ENCODE data around the gene VCX3A. TPM values are rescaled to one million over a fixed set of nuclear protein-coding genes. Genes with fewer than 3 reads are reported as not detected.

Gene VCX3A
- total RNA-seq, 1 donor from 2014 or later = not detected

DNA sequence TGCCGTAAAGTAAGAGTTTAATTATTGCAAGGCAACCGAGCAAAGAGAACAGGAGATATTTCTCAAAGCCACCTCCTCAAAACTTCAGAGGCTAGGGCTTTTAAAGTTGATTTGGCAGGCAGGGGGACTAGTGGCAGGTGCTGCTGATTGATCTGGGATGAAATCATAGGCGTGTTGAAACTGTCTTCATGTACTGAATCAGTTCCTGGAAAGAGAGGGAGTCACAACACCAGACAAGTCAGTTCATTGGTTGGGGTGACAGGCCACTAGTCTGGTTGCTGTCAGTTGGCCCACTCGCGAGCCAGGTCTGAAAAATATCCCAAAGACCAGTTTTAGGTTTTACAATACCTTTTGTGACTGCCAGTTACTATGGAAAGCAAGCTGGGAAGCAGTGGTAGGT is 10.8 kb upstream of the VCX3A start:
- no peak for TF ChIP-seq CTCF (IDR thresholded peaks at IDR 0.05)
- intact Hi-C loops (cut with DNase I) = no loop called here
- no peaks in the 10 kb centered on the region for H3K27me3 ChIP-seq
- H3K4me3 ChIP-seq = no peak overlapping the region
- DNase-seq (no peak), ATAC-seq (no peak)
- no peaks in the 10 kb centered on the region for H3K4me1 ChIP-seq
- no peak overlapping the region for H3K27ac ChIP-seq
- H3K9me3 ChIP-seq = no peaks in the 10 kb centered on the region
- H3K36me3 ChIP-seq = no peaks in the 10 kb centered on the region

DNA sequence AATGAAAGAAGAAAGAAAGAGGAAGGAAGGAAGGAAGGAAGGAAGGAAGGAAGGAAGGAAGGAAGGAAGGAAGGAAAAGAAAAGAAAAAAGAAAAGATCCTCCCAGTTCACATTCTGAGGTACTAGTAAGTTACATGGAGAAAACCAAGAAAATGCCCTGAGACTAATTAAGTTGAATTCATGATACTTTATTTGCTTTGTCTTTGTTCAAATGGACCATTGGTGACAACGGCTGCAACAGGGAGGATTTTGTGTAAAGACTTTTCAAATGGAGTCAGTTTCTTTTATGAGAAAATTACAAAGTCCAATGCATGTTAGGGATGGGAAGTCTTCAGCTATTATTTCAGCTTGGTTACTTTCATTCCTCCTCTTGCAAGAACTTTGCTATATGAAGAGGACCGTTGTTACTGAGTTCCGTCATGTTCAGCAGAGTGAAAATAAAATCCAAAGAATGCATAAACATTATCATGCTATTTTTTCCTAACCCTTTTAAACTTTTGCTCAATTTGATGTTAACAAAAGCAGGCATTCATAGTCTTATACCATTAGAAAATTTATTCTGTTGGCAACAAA is 8.3 kb downstream of the VCX3A start:
- TF ChIP-seq CTCF (IDR thresholded peaks at IDR 0.05) = no peak
- H3K36me3 ChIP-seq = no peaks in the 10 kb centered on the region
- ATAC-seq (no peak), DNase-seq (no peak)
- no peak overlapping the region for H3K27ac ChIP-seq
- intact Hi-C loops (cut with DNase I) = no loop called here
- no peaks in the 10 kb centered on the region for H3K4me1 ChIP-seq
- no peak overlapping the region for H3K4me3 ChIP-seq
- H3K9me3 ChIP-seq = no peaks in the 10 kb centered on the region
- no peaks in the 10 kb centered on the region for H3K27me3 ChIP-seq

GRCh38 chrX:6517376-6517775 is 17.5 kb downstream of the VCX3A start:
- no peak for ATAC-seq
- Histone ChIP-seq H3K27me3 (no peaks in the 10 kb centered on the region), H3K27ac (no peak overlapping the region), H3K36me3 (no peaks in the 10 kb centered on the region), H3K9me3 (no peaks in the 10 kb centered on the region), H3K4me3 (no peak overlapping the region), H3K4me1 (no peaks in the 10 kb centered on the region)
- TF ChIP-seq CTCF (IDR thresholded peaks at IDR 0.05) = no peak
- DNase-seq = no peak
- intact Hi-C loops (cut with DNase I) = no loop called here

DNA sequence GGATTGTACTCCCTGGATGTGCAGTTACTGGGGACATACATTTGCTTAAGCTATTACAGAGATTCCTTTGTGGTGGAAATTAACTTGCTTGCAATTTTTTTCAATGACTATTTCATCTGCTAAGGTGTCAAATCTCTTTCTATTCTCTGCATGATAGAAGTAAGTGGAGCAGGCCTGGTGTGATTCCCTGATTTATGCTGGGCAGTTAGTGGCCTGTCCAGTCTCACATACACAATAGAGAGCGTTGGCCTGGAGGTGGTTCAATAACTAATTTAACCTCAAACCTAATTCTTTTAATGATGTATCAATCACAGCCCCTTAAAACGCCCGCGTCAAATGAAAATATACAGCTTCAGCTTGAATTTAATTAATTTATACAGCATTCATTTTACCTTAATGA is 28.5 kb downstream of the VCX3A start:
- no peak overlapping the region for H3K27ac ChIP-seq
- ATAC-seq (no peak), DNase-seq (no peak)
- intact Hi-C loops (cut with DNase I) = no loop called here
- H3K27me3 ChIP-seq = no peaks in the 10 kb centered on the region
- no peaks in the 10 kb centered on the region for H3K4me1 ChIP-seq
- H3K36me3 ChIP-seq = no peaks in the 10 kb centered on the region
- no peak for TF ChIP-seq CTCF (IDR thresholded peaks at IDR 0.05)
- no peak overlapping the region for H3K4me3 ChIP-seq
- no peaks in the 10 kb centered on the region for H3K9me3 ChIP-seq

GRCh38 chrX:6505960-6506359 is 29.0 kb downstream of the VCX3A start:
- TF ChIP-seq CTCF (IDR thresholded peaks at IDR 0.05) = no peak
- H3K36me3 ChIP-seq = no peaks in the 10 kb centered on the region
- no peak overlapping the region for H3K4me3 ChIP-seq
- no peaks in the 10 kb centered on the region for H3K4me1 ChIP-seq
- no peaks in the 10 kb centered on the region for H3K9me3 ChIP-seq
- DNase-seq = no peak
- no peak for ATAC-seq
- no peak overlapping the region for H3K27ac ChIP-seq
- intact Hi-C loops (cut with DNase I) = no loop called here
- no peaks in the 10 kb centered on the region for H3K27me3 ChIP-seq

GRCh38 chrX:6500719-6501118 is 34.2 kb downstream of the VCX3A start:
- intact Hi-C loops (cut with DNase I) = no loop called here

More at GRCh38 chrX:6500719-6501118, 34.2 kb downstream of the VCX3A start:
- DNase-seq (no peak), ATAC-seq (no peak)
- no peaks in the 10 kb centered on the region for H3K27me3 ChIP-seq
- no peaks in the 10 kb centered on the region for H3K4me1 ChIP-seq
- TF ChIP-seq CTCF (IDR thresholded peaks at IDR 0.05) = no peak
- no peaks in the 10 kb centered on the region for H3K9me3 ChIP-seq
- H3K36me3 ChIP-seq = no peaks in the 10 kb centered on the region
- H3K4me3 ChIP-seq = no peak overlapping the region
- no peak overlapping the region for H3K27ac ChIP-seq

Data from upper lobe of right lung (tissue), 1 donor.